Neural progenitor cell (in vitro differentiated cells): ENCODE measurements around the gene SPRED2. TPM values are rescaled to one million over a fixed set of nuclear protein-coding genes. Genes with fewer than 3 reads are reported as not detected.

Experiments used
- DNase-seq: peaks from one replicate; pipeline ENCODE4 v3.0.0-alpha.2; 2016; ENCODE audit warnings: low spot score
- H2AFZ ChIP-seq: fragments of 200-600 bp; sonication (generic); replicated peaks from 2 replicates; pipeline ENCODE4 v1.6.1; 2016; ENCODE audit warnings: antibody characterized with exemption
- H3F3A ChIP-seq: fragments of 200-600 bp; sonication (generic); 2 replicates; pipeline ENCODE4 v1.6.1; 2016; ENCODE audit warnings: antibody characterized with exemption, low read depth
- H3K27ac ChIP-seq: fragments of 200-600 bp; sonication (generic); 2 replicates; pipeline ENCODE4 v1.5.1; 2016; ENCODE audit warnings: mild to moderate bottlenecking
- H3K27me3 ChIP-seq: fragments of 200-600 bp; sonication (generic); 2 replicates; pipeline ENCODE4 v1.6.1; 2016; ENCODE audit warnings: mild to moderate bottlenecking, moderate library complexity
- H3K36me3 ChIP-seq: fragments of 200-600 bp; sonication (generic); 2 replicates; pipeline ENCODE4 v1.5.1; 2016
- H3K4me1 ChIP-seq: fragments of 200-600 bp; sonication (generic); 2 replicates; pipeline ENCODE4 v1.6.1; 2016; ENCODE audit warnings: mixed run types
- H3K4me2 ChIP-seq: fragments of 200-600 bp; sonication (generic); 2 replicates; pipeline ENCODE4 v1.6.1; 2016
- H3K4me3 ChIP-seq: fragments of 200-600 bp; sonication (generic); 2 replicates; pipeline ENCODE4 v1.5.1; 2016
- H3K79me2 ChIP-seq: fragments of 200-600 bp; sonication (generic); 2 replicates; pipeline ENCODE4 v1.6.1; 2016; ENCODE audit warnings: low read depth
- H3K9ac ChIP-seq: fragments of 200-600 bp; sonication (generic); 2 replicates; pipeline ENCODE4 v1.6.1; 2016
- H3K9me3 ChIP-seq: fragments of 200-600 bp; sonication (generic); 2 replicates; pipeline ENCODE4 v1.5.1; 2016; ENCODE audit warnings: low read depth
- H4K20me1 ChIP-seq: fragments of 200-600 bp; sonication (generic); 2 replicates; pipeline ENCODE4 v1.6.1; 2016; ENCODE audit warnings: low read depth
- H3K27ac Mint-ChIP-seq: 3 replicates; pipeline ENCODE4 v1.8.0; 2021; ENCODE audit warnings: mixed read lengths
- H3K27me3 Mint-ChIP-seq: 2 replicates; pipeline ENCODE4 v1.8.0; 2022; ENCODE audit warnings: low read depth, mild to moderate bottlenecking, inconsistent platforms, moderate library complexity, mixed read lengths; ENCODE audit not compliant: insufficient read depth
- H3K36me3 Mint-ChIP-seq: 3 replicates; pipeline ENCODE4 v1.8.0; 2021; ENCODE audit warnings: mixed read lengths
- H3K4me1 Mint-ChIP-seq: 3 replicates; pipeline ENCODE4 v1.8.0; 2021; ENCODE audit warnings: mixed read lengths
- H3K4me3 Mint-ChIP-seq: 3 replicates; pipeline ENCODE4 v1.8.0; 2021; ENCODE audit warnings: mild to moderate bottlenecking, moderate library complexity, mixed read lengths
- H3K9me3 Mint-ChIP-seq: 3 replicates; pipeline ENCODE4 v1.8.0; 2020; ENCODE audit warnings: mixed read lengths
- CTCF ChIP-seq: fragments of 200-600 bp; sonication (generic); IDR thresholded peaks from 2 replicates; pipeline ENCODE4 v1.5.1; 2017; ENCODE audit warnings: antibody characterized with exemption, mild to moderate bottlenecking
- EZH2 ChIP-seq: fragments of 200-600 bp; sonication (generic); IDR thresholded peaks from 2 replicates; pipeline ENCODE4 v1.6.1; 2017; ENCODE audit warnings: antibody characterized with exemption, mild to moderate bottlenecking, moderate library complexity
- EZH2phosphoT487 ChIP-seq: fragments of 200-600 bp; sonication (generic); IDR thresholded peaks from 2 replicates; pipeline ENCODE4 v1.6.1; 2017; ENCODE audit warnings: antibody characterized with exemption
- total RNA-seq: library from RNA; depleted of rRNA; stranded (reverse); fragments of >200 nt; gene quantifications from 2 replicates; pipeline ENCODE4 v1.2.3, GENCODE V29; 2015; ENCODE audit warnings: low replicate concordance

SPRED2 gene
- total RNA-seq, 1 donor from 2014 or later: 11.6 TPM

- Histone ChIP-seq H3F3A (peaks cover 47% of the 10 kb centered on the region), H3K27ac (no peak overlapping the region), H3K79me2 (no peaks in the 10 kb centered on the region), H3K27me3 (peaks cover 45% of the 10 kb centered on the region), H3K9me3 (no peaks in the 10 kb centered on the region), H3K9ac (no peak overlapping the region), H3K4me3 (peak overlapping the region; percentile 74), H2AFZ (peak overlapping the region; percentile 85), H3K4me2 (peak overlapping the region; percentile 87), H3K4me1 (peaks cover 29% of the 10 kb centered on the region), H3K36me3 (no peaks in the 10 kb centered on the region), H4K20me1 (peaks cover 27% of the 10 kb centered on the region)
- Mint-ChIP-seq H3K9me3 (no peaks in the 10 kb centered on the region), H3K4me3 (peak overlapping the region; percentile 97), H3K36me3 (no peaks in the 10 kb centered on the region), H3K27ac (peak overlapping the region; percentile 89), H3K4me1 (peaks cover 49% of the 10 kb centered on the region), H3K27me3 (no peaks in the 10 kb centered on the region)
- peak; percentile 79 for DNase-seq
- TF ChIP-seq EZH2phosphoT487: no peak
These were observed 3.9 kb upstream of the SPRED2 start for GRCh38 chr2:65436169-65436823.

GRCh38 chr2:65435625-65436168, 3.3 kb upstream of the SPRED2 start:
- peaks cover 31% of the 10 kb centered on the region for H4K20me1 ChIP-seq
- peaks cover 29% of the 10 kb centered on the region for H3K4me1 ChIP-seq
- H3K27me3 ChIP-seq: peaks cover 48% of the 10 kb centered on the region
- Mint-ChIP-seq H3K9me3 (no peaks in the 10 kb centered on the region), H3K4me3 (peak overlapping the region; percentile 97), H3K27me3 (no peaks in the 10 kb centered on the region), H3K4me1 (peaks cover 49% of the 10 kb centered on the region), H3K36me3 (no peaks in the 10 kb centered on the region), H3K27ac (no peak overlapping the region)
- H3F3A ChIP-seq: peaks cover 47% of the 10 kb centered on the region
- peak; percentile 93 for DNase-seq
- H3K4me3 ChIP-seq: peak overlapping the region; percentile 74
- no peak overlapping the region for H3K27ac ChIP-seq
- no peaks in the 10 kb centered on the region for H3K9me3 ChIP-seq
- peak overlapping the region; percentile 87 for H3K4me2 ChIP-seq
- H3K36me3 ChIP-seq: no peaks in the 10 kb centered on the region
- peak overlapping the region; percentile 85 for H2AFZ ChIP-seq
- TF ChIP-seq CTCF: no peak
- H3K79me2 ChIP-seq: peaks cover 5% of the 10 kb centered on the region
- H3K9ac ChIP-seq: no peak overlapping the region

- Histone ChIP-seq H3K27me3 (peaks cover 50% of the 10 kb centered on the region), H3F3A (peaks cover 53% of the 10 kb centered on the region), H2AFZ (no peak overlapping the region), H3K36me3 (no peaks in the 10 kb centered on the region), H3K9me3 (no peaks in the 10 kb centered on the region), H3K27ac (no peak overlapping the region), H3K4me2 (peak overlapping the region; percentile 87), H3K4me1 (peaks cover 36% of the 10 kb centered on the region), H4K20me1 (peaks cover 41% of the 10 kb centered on the region), H3K79me2 (peaks cover 11% of the 10 kb centered on the region), H3K4me3 (no peak overlapping the region), H3K9ac (no peak overlapping the region)
- no peaks in the 10 kb centered on the region for H3K9me3 Mint-ChIP-seq
- H3K27me3 Mint-ChIP-seq: no peaks in the 10 kb centered on the region
- peaks cover 54% of the 10 kb centered on the region for H3K4me1 Mint-ChIP-seq
- H3K27ac Mint-ChIP-seq: no peak overlapping the region
- no peak for TF ChIP-seq EZH2phosphoT487
- no peak for TF ChIP-seq EZH2
- no peak for TF ChIP-seq CTCF
- DNase-seq: no peak
- peak overlapping the region; percentile 97 for H3K4me3 Mint-ChIP-seq
- H3K36me3 Mint-ChIP-seq: no peaks in the 10 kb centered on the region
These were observed 2.3 kb upstream of the SPRED2 start for GRCh38 chr2:65434592-65435241.
